Measurements from ENCODE around the gene LYAR.

GRCh38 chr4:4302001-4302400 lies 12.0 kb upstream of the LYAR start:
- TF ChIP-seq CTCF (IDR thresholded peaks at IDR 0.05): no peak
- no peak for TF ChIP-seq POLR2A (IDR thresholded peaks at IDR 0.05)
- no peak for TF ChIP-seq POLR2AphosphoS5 (IDR thresholded peaks at IDR 0.05)
